CD14-positive monocyte (primary cell): ENCODE data around the gene UBE2E1. TPM values are rescaled to one million over a fixed set of nuclear protein-coding genes. Genes with fewer than 3 reads are reported as not detected.

Experiments
- DNase-seq, 3 donors: peaks; one replicate each; pipeline ENCODE4 v3.0.0-alpha.2; 2011 to 2022
- H2AFZ ChIP-seq: 2 replicates; pipeline ENCODE4 v1.6.0; 2012; ENCODE audit warnings: mild to moderate bottlenecking, low read depth, low read length, inconsistent platforms; ENCODE audit not compliant: insufficient read depth, poor library complexity, severe bottlenecking
- H3K27ac ChIP-seq, 2 donors: 1 replicate in 1 of 2; 2 replicates in 1 of 2; pipeline ENCODE4 v1.5.1; 2012 to 2013; ENCODE audit warnings: low read length in 2 of 2, control low read depth in 1 of 2, inconsistent platforms in 1 of 2, low read depth in 1 of 2, mild to moderate bottlenecking in 1 of 2
- H3K27me3 ChIP-seq, 2 donors: one replicate each; pipeline versions ENCODE4 v1.6.0 to v1.6.1; 2011 to 2013; ENCODE audit warnings: low read length in 2 of 2; ENCODE audit not compliant: control insufficient read depth in 2 of 2, insufficient read depth in 2 of 2
- H3K36me3 ChIP-seq, 2 donors: replicated peaks in 1 of 2; 1 replicate in 1 of 2; 2 replicates in 1 of 2; pipeline versions ENCODE4 v1.5.1 to v1.6.1; 2012 to 2013; ENCODE audit warnings: low read length in 2 of 2, control low read depth in 1 of 2, inconsistent platforms in 1 of 2, mild to moderate bottlenecking in 1 of 2; ENCODE audit not compliant: insufficient read depth in 2 of 2, control insufficient read depth in 1 of 2
- H3K4me1 ChIP-seq, 2 donors: 1 replicate in 1 of 2; 2 replicates in 1 of 2; pipeline versions ENCODE4 v1.5.1 to v1.6.1; 2012 to 2013; ENCODE audit warnings: low read length in 2 of 2, control low read depth in 1 of 2, inconsistent platforms in 1 of 2, mild to moderate bottlenecking in 1 of 2, moderate library complexity in 1 of 2; ENCODE audit not compliant: insufficient read depth in 2 of 2, control insufficient read depth in 1 of 2
- H3K4me2 ChIP-seq: replicated peaks from 2 replicates; pipeline ENCODE3; 2012; ENCODE audit warnings: low read length, moderate library complexity, mild to moderate bottlenecking; ENCODE audit not compliant: poor library complexity, severe bottlenecking; ENCODE audit errors: extremely low read depth
- H3K4me3 ChIP-seq, 3 experiments: fragments of 200-600 bp in 1 of 3; sonication (generic) in 1 of 3; replicated peaks in 1 of 3; 1 replicate in 2 of 3; 2 replicates in 1 of 3; pipeline ENCODE4 v1.5.1; 2011 to 2013; ENCODE audit warnings: low read length in 3 of 3, mild to moderate bottlenecking in 3 of 3, control low read depth in 2 of 3, low read depth in 2 of 3, inconsistent platforms in 1 of 3, moderate library complexity in 1 of 3
- H3K79me2 ChIP-seq: 2 replicates; pipeline ENCODE4 v1.6.0; 2012; ENCODE audit warnings: mild to moderate bottlenecking, control low read depth, inconsistent platforms, low read length, moderate library complexity; ENCODE audit not compliant: insufficient read depth
- H3K9ac ChIP-seq: 2 replicates; pipeline ENCODE4 v1.6.0; 2017; ENCODE audit warnings: low read length, mild to moderate bottlenecking; ENCODE audit not compliant: insufficient read depth, poor library complexity, severe bottlenecking
- H3K9me3 ChIP-seq, 2 donors: replicated peaks in 1 of 2; 1 replicate in 1 of 2; 2 replicates in 1 of 2; pipeline versions ENCODE4 v1.5.1 to v1.6.1; 2012 to 2013; ENCODE audit warnings: low read length in 2 of 2, control low read depth in 1 of 2; ENCODE audit not compliant: control insufficient read depth in 1 of 2, insufficient read depth in 1 of 2
- H4K20me1 ChIP-seq: 2 replicates; pipeline ENCODE4 v1.6.0; 2012; ENCODE audit warnings: mild to moderate bottlenecking, low read length, control low read depth, moderate library complexity; ENCODE audit not compliant: insufficient read depth
- H3K27ac Mint-ChIP-seq, 7 donors: one replicate each; pipeline ENCODE4 v1.8.0; 2020; ENCODE audit warnings: mild to moderate bottlenecking in 7 of 7, mixed read lengths in 7 of 7, moderate library complexity in 6 of 7, inconsistent platforms in 2 of 7
- H3K27me3 Mint-ChIP-seq, 3 donors: one replicate each; pipeline ENCODE4 v1.8.0; 2021 to 2022; ENCODE audit warnings: low read depth in 3 of 3, mild to moderate bottlenecking in 3 of 3, mixed read lengths in 3 of 3, moderate library complexity in 3 of 3, inconsistent platforms in 1 of 3
- H3K36me3 Mint-ChIP-seq, 2 donors: one replicate each; pipeline ENCODE4 v1.8.0; 2020; ENCODE audit warnings: mixed read lengths in 2 of 2, inconsistent platforms in 1 of 2, mild to moderate bottlenecking in 1 of 2
- H3K4me1 Mint-ChIP-seq: one replicate; pipeline ENCODE4 v1.8.0; 2020; ENCODE audit warnings: mild to moderate bottlenecking, mixed read lengths
- H3K4me3 Mint-ChIP-seq, 2 donors: one replicate each; pipeline ENCODE4 v1.8.0; 2020; ENCODE audit warnings: mild to moderate bottlenecking in 2 of 2, mixed read lengths in 2 of 2, moderate library complexity in 1 of 2
- H3K9me3 Mint-ChIP-seq, 7 donors: one replicate each; pipeline ENCODE4 v1.8.0; 2020 to 2022; ENCODE audit warnings: mixed read lengths in 7 of 7, mild to moderate bottlenecking in 6 of 7, moderate library complexity in 6 of 7, inconsistent platforms in 2 of 7
- CTCF ChIP-seq: fragments of 200-600 bp; IDR thresholded peaks from one replicate; pipeline ENCODE4 v1.8.0; 2022; ENCODE audit warnings: antibody characterized with exemption, mild to moderate bottlenecking
- WGBS: methylation state at CpG from one replicate; pipeline ENCODE4 v1.1.5; 2013; ENCODE audit warnings: missing lambda C conversion rate; ENCODE audit not compliant: insufficient coverage; 5-methylcytosine and 5-hydroxymethylcytosine counted together
- intact Hi-C, 2 donors: fragments of 100-400 bp; cut with micrococcal nuclease; formaldehyde crosslinking; loops; one replicate each; pipeline versions ENCODE4 v1.15.0 to v1.15.1; 2023
- polyA plus RNA-seq, 3 donors: library from polyadenylated mRNA; depleted of rRNA in 1 of 3; unstranded in 2 of 3; stranded (reverse) in 1 of 3; fragments of 300-500 nt in 2 of 3; fragments of >200 nt in 1 of 3; fragmentation: Illumina TruSeq in 2 of 3; gene quantifications; 1 replicate in 2 of 3; 2 replicates in 1 of 3; pipeline ENCODE4 v1.2.3, GENCODE V29; 2012 to 2021

The UBE2E1 gene
- polyA plus RNA-seq, 3 donors: 31.3 to 60.2 (median 34.6) TPM

GRCh38 chr3:23919628-23920027, 113.9 kb downstream of the UBE2E1 start:
- H3K79me2 ChIP-seq: peaks cover 21% of the 10 kb centered on the region

GRCh38 chr3:23920151-23920655, 114.4 kb downstream of the UBE2E1 start:
- peaks cover 22 to 52% of the 10 kb centered on the region in 2 donors for H3K36me3 ChIP-seq
- Mint-ChIP-seq H3K27ac (peak overlapping the region in 4 of 7 donors; percentile 6 to 69 (median 46)), H3K4me1 (peaks cover 39% of the 10 kb centered on the region), H3K9me3 (peaks cover 0 to 2% (median 0%) of the 10 kb centered on the region in 7 donors), H3K4me3 (no peak overlapping the region), H3K36me3 (peaks cover 36 to 40% of the 10 kb centered on the region in 2 donors), H3K27me3 (peaks cover 8 to 11% (median 10%) of the 10 kb centered on the region in 3 donors)
- no peak for TF ChIP-seq CTCF
- H3K4me3 ChIP-seq: no peak overlapping the region
- peaks cover 32% of the 10 kb centered on the region for H4K20me1 ChIP-seq
- H3K4me2 ChIP-seq: no peak overlapping the region
- H3K27me3 ChIP-seq: no peaks in the 10 kb centered on the region
- H3K27ac ChIP-seq: peak overlapping the region in 1 of 2 donors; percentile 28
- no peak overlapping the region for H2AFZ ChIP-seq
- peaks cover 21% of the 10 kb centered on the region for H3K79me2 ChIP-seq
- DNase-seq: no peak
- intact Hi-C loops: no loop called here
- no peaks in the 10 kb centered on the region for H3K9me3 ChIP-seq
- no peak overlapping the region for H3K9ac ChIP-seq
- 90% methylated on average over 2 of the region's 5 CpGs for WGBS
- peaks cover 25 to 30% of the 10 kb centered on the region in 2 donors for H3K4me1 ChIP-seq

More at GRCh38 chr3:23919628-23920027, 113.9 kb downstream of the UBE2E1 start:
- no peak for TF ChIP-seq CTCF
- no peak overlapping the region for H3K4me3 ChIP-seq
- Mint-ChIP-seq H3K9me3 (peaks cover 0 to 2% (median 0%) of the 10 kb centered on the region in 7 donors), H3K4me1 (peaks cover 43% of the 10 kb centered on the region), H3K27me3 (peaks cover 8 to 11% (median 10%) of the 10 kb centered on the region in 3 donors), H3K36me3 (peaks cover 36 to 40% of the 10 kb centered on the region in 2 donors), H3K4me3 (no peak overlapping the region), H3K27ac (peak overlapping the region in 1 of 7 donors; percentile 54)
- H2AFZ ChIP-seq: no peak overlapping the region
- intact Hi-C loops: loop anchor here in 1 of 2 donors (10.0 kb wide), 1 partner anchor 45 kb away; no protein-coding TSS in a partner anchor
- no peak for DNase-seq
- H3K9me3 ChIP-seq: no peaks in the 10 kb centered on the region
- H3K9ac ChIP-seq: no peak overlapping the region
- WGBS: 13% methylated on average over 1 of the region's 2 CpGs
- H3K27ac ChIP-seq: no peak overlapping the region
- peaks cover 22 to 52% of the 10 kb centered on the region in 2 donors for H3K36me3 ChIP-seq
- no peak overlapping the region for H3K4me2 ChIP-seq
- no peaks in the 10 kb centered on the region for H3K27me3 ChIP-seq
- peaks cover 32% of the 10 kb centered on the region for H4K20me1 ChIP-seq
- peaks cover 26 to 33% of the 10 kb centered on the region in 2 donors for H3K4me1 ChIP-seq
